Thyroid gland (tissue), 4 donors: ENCODE data around the gene PRMT3. TPM values are rescaled to one million over a fixed set of nuclear protein-coding genes. Genes with fewer than 3 reads are reported as not detected.

Experiments
- DNase-seq, 2 donors: peaks; one replicate each; pipeline ENCODE4 v3.0.0-alpha.2; 2019
- H3K27ac ChIP-seq, 3 donors: fragments of 200-600 bp; sonication (generic); 1 replicate in 2 of 3; 2 replicates in 1 of 3; pipeline ENCODE4 v1.5.1; 2016 to 2019; ENCODE audit warnings: mild to moderate bottlenecking in 1 of 3, moderate library complexity in 1 of 3
- H3K27me3 ChIP-seq: fragments of 200-600 bp; sonication (generic); one replicate; pipeline ENCODE4 v1.5.1; 2019
- H3K36me3 ChIP-seq, 2 donors: fragments of 200-600 bp; sonication (generic); one replicate each; pipeline ENCODE4 v1.5.1; 2016 to 2019
- H3K4me1 ChIP-seq, 2 donors: fragments of 200-600 bp; sonication (generic); one replicate each; pipeline ENCODE4 v1.5.1; 2017 to 2019
- H3K4me3 ChIP-seq, 3 donors: fragments of 200-600 bp; sonication (generic); replicated peaks in 1 of 3; 1 replicate in 2 of 3; 2 replicates in 1 of 3; pipeline ENCODE4 v1.5.1; 2016; ENCODE audit warnings: mild to moderate bottlenecking in 1 of 3
- H3K9me3 ChIP-seq: fragments of 200-600 bp; sonication (generic); one replicate; pipeline ENCODE4 v1.5.1; 2017
- POLR2A ChIP-seq, 2 donors: fragments of 450-650 bp; IDR thresholded peaks; one replicate each; pipeline ENCODE4 v1.6.1; 2017; ENCODE audit warnings: antibody characterized with exemption in 2 of 2, mild to moderate bottlenecking in 2 of 2, moderate library complexity in 1 of 2
- WGBS, 2 donors: methylation state at CpG; one replicate each; pipeline ENCODE4 v1.1.5; 2017; 5-methylcytosine and 5-hydroxymethylcytosine counted together
- intact Hi-C: fragments of 100-400 bp; cut with DNase I; formaldehyde crosslinking; loops from one replicate; pipeline ENCODE4 v1.15.1; 2023
- total RNA-seq, 4 donors: library from RNA; depleted of rRNA; stranded (reverse); fragments of >200 nt; gene quantifications; one replicate each; pipeline ENCODE4 v1.2.3, GENCODE V29; 2016
- TF ChIP-seq, protein P1 (sequence below), 6 experiments: fragments of 200-600 bp in 3 of 6; fragments of 450-650 bp in 3 of 6; sonication (generic) in 3 of 6; IDR thresholded peaks; one replicate each; pipeline ENCODE4 v1.5.1; 2016 to 2019; ENCODE audit warnings: antibody characterized with exemption in 6 of 6, mild to moderate bottlenecking in 2 of 6, inconsistent platforms in 1 of 6, moderate library complexity in 1 of 6

The PRMT3 gene
- total RNA-seq, 4 donors from 2014 or later, result 40.3 to 81.1 (median 75.3) TPM

DNA sequence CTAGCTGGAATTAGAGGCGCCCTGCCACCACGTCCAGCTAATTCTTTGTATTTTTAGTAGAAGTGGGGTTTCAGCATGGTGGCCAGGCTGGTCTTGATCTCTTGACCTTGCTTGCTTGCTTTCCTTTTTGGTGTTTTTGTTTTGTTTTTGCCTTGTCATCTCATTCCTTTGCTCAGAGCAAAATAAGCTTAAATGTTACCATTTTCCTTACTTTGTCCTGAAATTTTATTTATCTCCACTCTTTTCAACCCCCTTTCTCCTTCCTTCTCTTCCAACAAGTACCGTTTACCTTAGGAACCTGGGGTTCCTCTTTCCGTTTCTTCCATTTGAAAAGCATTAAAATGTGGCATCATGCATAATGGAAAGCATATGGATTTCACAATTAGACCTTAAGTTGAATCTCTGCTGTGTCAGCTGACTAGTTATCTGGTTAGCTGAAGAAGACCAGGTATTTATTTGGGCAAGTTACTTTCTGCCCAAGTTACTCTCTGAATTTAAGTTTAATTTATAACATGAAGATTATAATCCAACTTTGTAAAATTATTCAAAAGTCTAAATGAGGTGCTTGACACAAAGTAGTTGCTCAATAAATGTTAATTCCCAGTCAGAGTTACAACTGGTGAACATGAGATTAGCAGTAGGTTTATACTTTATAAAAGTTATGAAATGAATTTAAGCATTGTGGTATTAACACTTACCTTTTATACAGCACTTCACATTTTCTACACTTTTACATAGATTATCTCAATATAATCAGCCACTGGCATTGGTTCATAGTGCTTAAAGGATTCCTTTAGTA is 69.7 kb downstream of the PRMT3 start:
- no peak overlapping the region for H3K27ac ChIP-seq
- TF ChIP-seq, protein P1, sequence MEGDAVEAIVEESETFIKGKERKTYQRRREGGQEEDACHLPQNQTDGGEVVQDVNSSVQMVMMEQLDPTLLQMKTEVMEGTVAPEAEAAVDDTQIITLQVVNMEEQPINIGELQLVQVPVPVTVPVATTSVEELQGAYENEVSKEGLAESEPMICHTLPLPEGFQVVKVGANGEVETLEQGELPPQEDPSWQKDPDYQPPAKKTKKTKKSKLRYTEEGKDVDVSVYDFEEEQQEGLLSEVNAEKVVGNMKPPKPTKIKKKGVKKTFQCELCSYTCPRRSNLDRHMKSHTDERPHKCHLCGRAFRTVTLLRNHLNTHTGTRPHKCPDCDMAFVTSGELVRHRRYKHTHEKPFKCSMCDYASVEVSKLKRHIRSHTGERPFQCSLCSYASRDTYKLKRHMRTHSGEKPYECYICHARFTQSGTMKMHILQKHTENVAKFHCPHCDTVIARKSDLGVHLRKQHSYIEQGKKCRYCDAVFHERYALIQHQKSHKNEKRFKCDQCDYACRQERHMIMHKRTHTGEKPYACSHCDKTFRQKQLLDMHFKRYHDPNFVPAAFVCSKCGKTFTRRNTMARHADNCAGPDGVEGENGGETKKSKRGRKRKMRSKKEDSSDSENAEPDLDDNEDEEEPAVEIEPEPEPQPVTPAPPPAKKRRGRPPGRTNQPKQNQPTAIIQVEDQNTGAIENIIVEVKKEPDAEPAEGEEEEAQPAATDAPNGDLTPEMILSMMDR (IDR thresholded peaks at IDR 0.05), result no peak
- no peak for TF ChIP-seq POLR2A (IDR thresholded peaks at IDR 0.05)
- WGBS, 2 donors, result 95 to 97% methylated on average over 4 of the region's 4 CpGs
- no peak for DNase-seq
- peaks cover 0 to 6% of the 10 kb centered on the region in 2 donors for H3K36me3 ChIP-seq
- intact Hi-C loops, result no loop called here
- no peak overlapping the region for H3K4me3 ChIP-seq
- no peaks in the 10 kb centered on the region for H3K27me3 ChIP-seq
- H3K9me3 ChIP-seq, result no peaks in the 10 kb centered on the region
- no peaks in the 10 kb centered on the region for H3K4me1 ChIP-seq

DNA sequence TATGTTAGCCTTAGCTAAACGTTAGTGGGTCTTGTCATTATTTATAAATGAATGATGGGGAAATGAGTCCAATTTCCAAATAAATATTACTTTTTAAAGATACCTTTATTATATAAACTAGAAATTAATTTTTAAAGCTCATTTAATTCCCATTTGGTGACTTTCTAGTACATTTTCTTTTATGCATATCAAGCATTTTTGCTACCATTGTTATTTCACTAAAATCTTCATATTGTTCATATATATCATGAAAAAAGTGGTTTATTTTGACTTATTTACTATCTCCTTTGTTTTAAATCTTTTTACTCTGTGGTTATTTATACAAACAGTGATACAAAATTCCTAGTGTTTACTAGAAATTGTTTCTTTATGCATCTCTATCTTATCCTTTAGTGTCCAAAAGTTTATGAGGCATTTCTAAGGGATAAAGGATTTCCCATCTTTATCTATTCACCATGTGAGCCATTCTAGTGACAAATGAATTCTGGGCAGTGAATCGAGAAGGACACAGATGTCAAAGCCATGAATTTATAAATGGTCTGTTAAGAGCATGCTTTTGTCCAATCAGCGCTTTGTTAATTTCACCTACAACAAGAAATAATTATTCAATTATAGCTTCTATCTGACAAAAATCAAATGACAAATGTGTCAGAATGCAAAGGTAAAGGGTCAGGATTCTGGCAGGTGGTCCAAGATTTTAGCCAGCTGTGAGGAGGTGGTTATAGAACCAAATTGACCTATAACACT is 70.6 kb downstream of the PRMT3 start:
- intact Hi-C loops, result no loop called here
- no peak for TF ChIP-seq POLR2A (IDR thresholded peaks at IDR 0.05)
- TF ChIP-seq, protein P1 (IDR thresholded peaks at IDR 0.05), result no peak
- DNase-seq, result no peak

DNA sequence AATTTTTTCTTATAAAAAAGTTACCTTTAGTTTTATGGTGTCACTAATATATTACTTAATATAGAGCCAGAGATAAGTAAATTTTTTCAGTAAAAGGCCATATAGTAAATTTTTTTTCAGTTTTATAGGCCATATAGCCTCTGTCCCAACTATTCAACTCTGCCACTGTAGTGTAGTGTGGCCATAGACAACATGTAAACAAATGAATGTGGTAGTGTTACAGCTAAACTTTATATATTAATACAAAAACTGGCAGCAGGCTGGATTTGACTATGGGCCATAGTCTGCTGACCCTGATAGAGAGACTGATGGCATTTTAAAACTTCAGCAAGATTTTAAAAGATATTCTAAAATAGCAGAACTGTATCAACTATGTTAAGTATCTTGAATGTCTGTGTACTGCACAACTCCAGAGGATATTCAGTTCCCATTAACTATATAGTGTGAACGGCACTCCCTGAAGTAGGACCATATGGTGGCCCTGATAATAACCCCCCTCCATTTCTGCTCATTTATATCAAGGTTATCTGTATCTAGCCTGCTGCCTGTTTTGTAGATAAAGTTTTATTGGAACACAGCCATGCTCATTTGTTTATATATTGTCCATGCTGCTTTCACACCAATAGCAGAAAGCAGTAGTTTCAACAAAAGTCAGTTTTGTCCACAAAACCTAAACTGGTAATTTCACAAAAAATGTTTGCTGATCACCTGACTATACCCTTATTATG is 71.6 kb downstream of the PRMT3 start:
- no peaks in the 10 kb centered on the region for H3K9me3 ChIP-seq
- intact Hi-C loops, result no loop called here
- no peak for TF ChIP-seq POLR2A (IDR thresholded peaks at IDR 0.05)
- TF ChIP-seq, protein P1 (IDR thresholded peaks at IDR 0.05), result no peak
- H3K27me3 ChIP-seq, result no peaks in the 10 kb centered on the region
- peaks cover 0 to 14% of the 10 kb centered on the region in 2 donors for H3K36me3 ChIP-seq
- no peak overlapping the region for H3K27ac ChIP-seq
- no peak overlapping the region for H3K4me3 ChIP-seq
- no peaks in the 10 kb centered on the region for H3K4me1 ChIP-seq
- 81 to 91% methylated on average over 1 of the region's 1 CpG for WGBS, 2 donors
- DNase-seq, result no peak

More for the DNA sequence above, 70.6 kb downstream of the PRMT3 start:
- no peak overlapping the region for H3K4me3 ChIP-seq
- WGBS, 2 donors, result 92 to 95% methylated on average over 3 of the region's 3 CpGs
- H3K27ac ChIP-seq, result no peak overlapping the region
- no peaks in the 10 kb centered on the region for H3K27me3 ChIP-seq
- H3K4me1 ChIP-seq, result no peaks in the 10 kb centered on the region
- no peaks in the 10 kb centered on the region for H3K9me3 ChIP-seq
- H3K36me3 ChIP-seq, result peaks cover 0 to 10% of the 10 kb centered on the region in 2 donors

DNA sequence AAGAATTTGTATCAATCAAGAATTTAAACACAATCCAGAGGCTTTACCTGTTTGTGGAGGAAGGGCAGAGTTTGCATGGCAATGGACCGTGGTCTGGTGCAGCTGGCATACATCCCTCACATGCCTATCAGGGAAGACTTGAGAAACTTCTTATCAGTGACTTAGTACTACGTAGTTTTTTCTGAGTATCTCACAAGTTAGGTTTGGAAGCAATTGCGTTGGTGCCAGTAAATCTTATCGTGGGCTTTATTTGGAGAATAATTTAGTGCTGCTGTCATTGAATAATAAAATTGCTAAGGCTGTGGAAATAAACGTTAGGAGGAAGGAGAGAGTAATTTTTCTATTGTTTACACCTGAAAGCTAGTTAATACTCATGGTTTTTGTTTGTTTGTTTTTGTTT is 72.3 kb downstream of the PRMT3 start:
- DNase-seq, result peak in 1 of 2 donors; percentile 23
- Histone ChIP-seq H3K4me3 (no peak overlapping the region), H3K9me3 (no peaks in the 10 kb centered on the region), H3K36me3 (peaks cover 0 to 14% of the 10 kb centered on the region in 2 donors), H3K27me3 (no peaks in the 10 kb centered on the region), H3K27ac (no peak overlapping the region), H3K4me1 (no peaks in the 10 kb centered on the region)
- TF ChIP-seq, protein P1 (IDR thresholded peaks at IDR 0.05), result no peak
- TF ChIP-seq POLR2A (IDR thresholded peaks at IDR 0.05), result no peak
- intact Hi-C loops, result no loop called here
- 68 to 78% methylated on average over 5 of the region's 5 CpGs for WGBS, 2 donors
